HEK293 (cell line): ENCODE data around the gene WAS.

ENCODE experiments used
- CTCF ChIA-PET: fragments of 350-600 bp; formaldehyde crosslinking; extraction: SDS; loops from one replicate; lab custom pipeline; 2021; ENCODE audit warnings: antibody characterized with exemption; lab: Yijun Ruan, JAX
- POLR2A ChIA-PET: fragments of 300-600 bp; formaldehyde crosslinking; extraction: SDS; loops from one replicate; lab custom pipeline; 2020; ENCODE audit warnings: antibody characterized with exemption, inconsistent platforms; lab: Yijun Ruan, JAX
- H3K27ac ChIP-seq: fragments of 200-500 bp; sonication (Bioruptor generic); 2 replicates; pipeline ENCODE4 v1.5.1; 2014; ENCODE audit warnings: low read depth, low read length, control low read depth, inconsistent platforms; ENCODE audit errors: extremely low read depth
- H3K36me3 ChIP-seq, 2 experiments: fragments of 200-500 bp in 1 of 2; sonication (Bioruptor generic) in 1 of 2; 1 replicate in 1 of 2; 2 replicates in 1 of 2; pipeline ENCODE4 v1.5.1; 2014 to 2017; ENCODE audit warnings: inconsistent platforms in 2 of 2, low read length in 2 of 2; ENCODE audit not compliant: control insufficient read depth in 2 of 2, insufficient read depth in 1 of 2
- H3K4me1 ChIP-seq: fragments of 200-500 bp; sonication (Bioruptor generic); 2 replicates; pipeline ENCODE4 v1.5.1; 2014; ENCODE audit warnings: mild to moderate bottlenecking, low read length, inconsistent platforms; ENCODE audit not compliant: control insufficient read depth, insufficient read depth
- H3K4me3 ChIP-seq: 2 replicates; pipeline ENCODE4 v1.5.1; 2011; ENCODE audit warnings: low read depth, mild to moderate bottlenecking, control low read depth, low read length, moderate library complexity
- H3K9me3 ChIP-seq: fragments of 200-500 bp; sonication (Bioruptor generic); 2 replicates; pipeline ENCODE4 v1.5.1; 2014; ENCODE audit warnings: low read depth, low read length, inconsistent platforms; ENCODE audit not compliant: control insufficient read depth, insufficient read depth
- EGR2 ChIP-seq: fragments of 450-650 bp; formaldehyde crosslinking; IDR thresholded peaks from 2 replicates; pipeline ENCODE4 v1.5.1; 2016; ENCODE audit warnings: low read depth, missing biosample characterization, missing genetic modification characterization
- HIC1 ChIP-seq: fragments of 450-650 bp; formaldehyde crosslinking; IDR thresholded peaks from 2 replicates; pipeline ENCODE4 v1.5.1; 2016; ENCODE audit warnings: missing biosample characterization, missing genetic modification characterization
- HOXA7 ChIP-seq: sonication (generic); formaldehyde crosslinking; IDR thresholded peaks from 2 replicates; pipeline ENCODE4 v1.8.1; 2022; ENCODE audit warnings: missing genetic modification reagents, borderline replicate concordance
- HOXC10 ChIP-seq: sonication (generic); formaldehyde crosslinking; IDR thresholded peaks from 2 replicates; pipeline ENCODE4 v1.8.1; 2023; ENCODE audit warnings: mild to moderate bottlenecking, missing genetic modification reagents
- PATZ1 ChIP-seq: fragments of 450-650 bp; formaldehyde crosslinking; IDR thresholded peaks from 2 replicates; pipeline ENCODE4 v1.5.1; 2016; ENCODE audit warnings: missing biosample characterization, missing genetic modification characterization
- PBX3 ChIP-seq: sonication (generic); formaldehyde crosslinking; IDR thresholded peaks from 2 replicates; pipeline ENCODE4 v1.8.1; 2022; ENCODE audit warnings: mild to moderate bottlenecking, moderate library complexity, missing genetic modification reagents
- REPIN1 ChIP-seq: fragments of 450-650 bp; formaldehyde crosslinking; IDR thresholded peaks from 2 replicates; pipeline ENCODE4 v1.5.1; 2017; ENCODE audit warnings: missing biosample characterization, missing genetic modification characterization, low read depth
- SALL2 ChIP-seq: fragments of 450-650 bp; formaldehyde crosslinking; IDR thresholded peaks from 2 replicates; pipeline ENCODE4 v1.5.0; 2017; ENCODE audit warnings: missing biosample characterization, mild to moderate bottlenecking, missing genetic modification characterization, borderline replicate concordance
- YY2 ChIP-seq: fragments of 450-650 bp; formaldehyde crosslinking; IDR thresholded peaks from 2 replicates; pipeline ENCODE4 v1.5.1; 2016; ENCODE audit warnings: missing biosample characterization, missing genetic modification characterization
- ZFP69B ChIP-seq: fragments of 450-650 bp; formaldehyde crosslinking; IDR thresholded peaks from 2 replicates; pipeline ENCODE4 v1.5.1; 2016; ENCODE audit warnings: missing biosample characterization, missing genetic modification characterization
- ZIC2 ChIP-seq: fragments of 450-650 bp; formaldehyde crosslinking; IDR thresholded peaks from 2 replicates; pipeline ENCODE4 v1.5.1; 2016; ENCODE audit warnings: missing biosample characterization, missing genetic modification characterization
- ZNF146 ChIP-seq: fragments of 450-650 bp; formaldehyde crosslinking; IDR thresholded peaks from 2 replicates; pipeline ENCODE4 v1.5.1; 2016; ENCODE audit warnings: missing biosample characterization, missing genetic modification characterization
- ZNF19 ChIP-seq: fragments of 450-650 bp; formaldehyde crosslinking; IDR thresholded peaks from 2 replicates; pipeline ENCODE4; 2016; ENCODE audit warnings: missing biosample characterization, missing genetic modification characterization, low read depth
- ZNF302 ChIP-seq: fragments of 450-650 bp; formaldehyde crosslinking; IDR thresholded peaks from 2 replicates; pipeline ENCODE4 v1.5.1; 2016; ENCODE audit warnings: missing biosample characterization, missing genetic modification characterization, low read depth
- ZNF324 ChIP-seq: fragments of 450-650 bp; formaldehyde crosslinking; IDR thresholded peaks from 2 replicates; pipeline ENCODE4 v1.5.1; 2016; ENCODE audit warnings: missing biosample characterization, missing genetic modification characterization
- ZNF335 ChIP-seq: fragments of 450-650 bp; formaldehyde crosslinking; conservative IDR thresholded peaks from 2 replicates; pipeline ENCODE4 v1.5.1; 2016; ENCODE audit warnings: missing biosample characterization, missing genetic modification characterization
- ZNF350 ChIP-seq: fragments of 450-650 bp; formaldehyde crosslinking; IDR thresholded peaks from 2 replicates; pipeline ENCODE4 v1.5.0; 2017; ENCODE audit warnings: missing biosample characterization, mild to moderate bottlenecking, missing genetic modification characterization
- ZNF37A ChIP-seq: fragments of 450-650 bp; IDR thresholded peaks from 2 replicates; pipeline ENCODE4 v1.5.1; 2018; ENCODE audit warnings: missing biosample characterization, missing genetic modification characterization
- ZNF391 ChIP-seq: fragments of 450-650 bp; formaldehyde crosslinking; IDR thresholded peaks from 2 replicates; pipeline ENCODE4 v1.5.1; 2016; ENCODE audit warnings: low read depth, missing biosample characterization, missing genetic modification characterization, borderline replicate concordance
- ZNF501 ChIP-seq: fragments of 450-650 bp; formaldehyde crosslinking; IDR thresholded peaks from 2 replicates; pipeline ENCODE4 v1.5.1; 2016; ENCODE audit warnings: missing biosample characterization, missing genetic modification characterization
- ZNF513 ChIP-seq: fragments of 450-650 bp; IDR thresholded peaks from 2 replicates; pipeline ENCODE4 v1.5.1; 2018; ENCODE audit warnings: missing biosample characterization, missing genetic modification characterization
- ZNF529 ChIP-seq: fragments of 450-650 bp; formaldehyde crosslinking; IDR thresholded peaks from 2 replicates; pipeline ENCODE4 v1.5.1; 2017; ENCODE audit warnings: missing genetic modification characterization, missing biosample characterization; ENCODE audit not compliant: insufficient replicate concordance
- ZNF530 ChIP-seq: fragments of 450-650 bp; formaldehyde crosslinking; IDR thresholded peaks from 2 replicates; pipeline ENCODE4 v1.5.1; 2016; ENCODE audit warnings: low read depth, missing biosample characterization, missing genetic modification characterization
- ZNF830 ChIP-seq: fragments of 450-650 bp; IDR thresholded peaks from 2 replicates; pipeline ENCODE4 v1.5.0; 2018; ENCODE audit warnings: missing biosample characterization, missing genetic modification characterization, low read depth, mild to moderate bottlenecking, moderate library complexity
- ZNF837 ChIP-seq: fragments of 450-650 bp; formaldehyde crosslinking; IDR thresholded peaks from 2 replicates; pipeline ENCODE4 v1.5.1; 2016; ENCODE audit warnings: missing biosample characterization, missing genetic modification characterization
- TF ChIP-seq, protein P1 (sequence below): fragments of 450-650 bp; formaldehyde crosslinking; IDR thresholded peaks from 2 replicates; pipeline ENCODE4 v1.5.1; 2016; ENCODE audit warnings: missing biosample characterization, missing genetic modification characterization
- TF ChIP-seq, protein P2 (sequence below): fragments of 450-650 bp; formaldehyde crosslinking; IDR thresholded peaks from 2 replicates; pipeline ENCODE4 v1.5.1; 2016; ENCODE audit warnings: missing biosample characterization, missing genetic modification characterization

WAS gene

DNA sequence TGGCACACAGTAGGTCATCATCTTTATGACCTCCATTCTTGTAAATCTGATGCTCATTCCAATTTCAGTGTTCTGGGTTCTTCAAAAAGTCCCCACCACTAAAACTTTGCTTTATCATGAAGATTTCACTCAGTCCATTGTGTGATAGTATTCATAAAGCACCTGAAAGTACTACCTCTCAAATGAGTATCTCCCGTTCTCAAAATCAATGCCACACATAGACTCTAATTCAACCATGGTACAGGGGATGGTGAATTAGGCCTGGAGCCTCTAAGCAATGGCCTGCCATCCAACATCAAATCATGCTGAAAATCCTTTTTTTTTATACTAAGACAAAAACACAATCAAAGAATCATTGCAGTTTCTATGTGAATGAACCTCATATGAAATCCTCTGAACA is 19.4 kb upstream of the WAS start:
- ChIA-PET CTCF (no interaction called here), POLR2A (no interaction called here)
- H3K9me3 ChIP-seq, result no peaks in the 10 kb centered on the region
- H3K36me3 ChIP-seq, result no peaks in the 10 kb centered on the region
- no peaks in the 10 kb centered on the region for H3K4me1 ChIP-seq
- no peak overlapping the region for H3K27ac ChIP-seq
- H3K4me3 ChIP-seq, result no peak overlapping the region
- TF ChIP-seq REPIN1 (tag by site-specific recombination), result no peak
- TF ChIP-seq SALL2, result no peak
- TF ChIP-seq PATZ1 (tag by site-specific recombination), result no peak
- TF ChIP-seq ZNF146, result no peak
- no peak for TF ChIP-seq ZNF513 (tag by site-specific recombination)
- no peak for TF ChIP-seq ZNF529 (tag by site-specific recombination)
- TF ChIP-seq ZNF324 (tag by site-specific recombination), result no peak
- TF ChIP-seq ZNF302 (tag by site-specific recombination), result no peak
- no peak for TF ChIP-seq HOXA7 (CRISPR knock-in tag)
- no peak for TF ChIP-seq ZNF530
- TF ChIP-seq ZNF501 (tag by site-specific recombination), result no peak
- TF ChIP-seq ZNF350 (tag by site-specific recombination), result no peak
- TF ChIP-seq, protein P1, sequence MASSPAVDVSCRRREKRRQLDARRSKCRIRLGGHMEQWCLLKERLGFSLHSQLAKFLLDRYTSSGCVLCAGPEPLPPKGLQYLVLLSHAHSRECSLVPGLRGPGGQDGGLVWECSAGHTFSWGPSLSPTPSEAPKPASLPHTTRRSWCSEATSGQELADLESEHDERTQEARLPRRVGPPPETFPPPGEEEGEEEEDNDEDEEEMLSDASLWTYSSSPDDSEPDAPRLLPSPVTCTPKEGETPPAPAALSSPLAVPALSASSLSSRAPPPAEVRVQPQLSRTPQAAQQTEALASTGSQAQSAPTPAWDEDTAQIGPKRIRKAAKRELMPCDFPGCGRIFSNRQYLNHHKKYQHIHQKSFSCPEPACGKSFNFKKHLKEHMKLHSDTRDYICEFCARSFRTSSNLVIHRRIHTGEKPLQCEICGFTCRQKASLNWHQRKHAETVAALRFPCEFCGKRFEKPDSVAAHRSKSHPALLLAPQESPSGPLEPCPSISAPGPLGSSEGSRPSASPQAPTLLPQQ (tag by site-specific recombination), result no peak
- no peak for TF ChIP-seq ZNF837 (tag by site-specific recombination)
- no peak for TF ChIP-seq ZFP69B (tag by site-specific recombination)
- no peak for TF ChIP-seq HOXC10
- TF ChIP-seq ZIC2 (tag by site-specific recombination), result no peak
- TF ChIP-seq ZNF830 (tag by site-specific recombination), result no peak
- no peak for TF ChIP-seq HIC1 (tag by site-specific recombination)
- TF ChIP-seq EGR2 (tag by site-specific recombination), result no peak
- TF ChIP-seq, all 188 proteins: peak for 0

GRCh38 chrX:48665991-48666390 is 17.6 kb upstream of the WAS start:
- no peak overlapping the region for H3K27ac ChIP-seq
- no peaks in the 10 kb centered on the region for H3K4me1 ChIP-seq
- H3K4me3 ChIP-seq, result no peak overlapping the region
- POLR2A ChIA-PET, result no interaction called here
- H3K9me3 ChIP-seq, result no peaks in the 10 kb centered on the region
- CTCF ChIA-PET, result no interaction called here
- no peaks in the 10 kb centered on the region for H3K36me3 ChIP-seq
- TF ChIP-seq, protein P2, sequence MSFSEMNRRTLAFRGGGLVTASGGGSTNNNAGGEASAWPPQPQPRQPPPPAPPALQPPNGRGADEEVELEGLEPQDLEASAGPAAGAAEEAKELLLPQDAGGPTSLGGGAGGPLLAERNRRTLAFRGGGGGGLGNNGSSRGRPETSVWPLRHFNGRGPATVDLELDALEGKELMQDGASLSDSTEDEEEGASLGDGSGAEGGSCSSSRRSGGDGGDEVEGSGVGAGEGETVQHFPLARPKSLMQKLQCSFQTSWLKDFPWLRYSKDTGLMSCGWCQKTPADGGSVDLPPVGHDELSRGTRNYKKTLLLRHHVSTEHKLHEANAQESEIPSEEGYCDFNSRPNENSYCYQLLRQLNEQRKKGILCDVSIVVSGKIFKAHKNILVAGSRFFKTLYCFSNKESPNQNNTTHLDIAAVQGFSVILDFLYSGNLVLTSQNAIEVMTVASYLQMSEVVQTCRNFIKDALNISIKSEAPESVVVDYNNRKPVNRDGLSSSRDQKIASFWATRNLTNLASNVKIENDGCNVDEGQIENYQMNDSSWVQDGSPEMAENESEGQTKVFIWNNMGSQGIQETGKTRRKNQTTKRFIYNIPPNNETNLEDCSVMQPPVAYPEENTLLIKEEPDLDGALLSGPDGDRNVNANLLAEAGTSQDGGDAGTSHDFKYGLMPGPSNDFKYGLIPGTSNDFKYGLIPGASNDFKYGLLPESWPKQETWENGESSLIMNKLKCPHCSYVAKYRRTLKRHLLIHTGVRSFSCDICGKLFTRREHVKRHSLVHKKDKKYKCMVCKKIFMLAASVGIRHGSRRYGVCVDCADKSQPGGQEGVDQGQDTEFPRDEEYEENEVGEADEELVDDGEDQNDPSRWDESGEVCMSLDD, result no peak
- TF ChIP-seq PBX3 (CRISPR knock-in tag) (no peak), ZNF391 (tag by site-specific recombination) (no peak), ZNF37A (tag by site-specific recombination) (no peak), ZNF19 (tag by site-specific recombination) (no peak), ZNF335 (tag by site-specific recombination) (no peak), YY2 (no peak)
